Measurements from ENCODE around the gene TRAPPC12. TPM values are rescaled to one million over a fixed set of nuclear protein-coding genes. Genes with fewer than 3 reads are reported as not detected.

Gene TRAPPC12
- total RNA-seq, result 100 to 1,000 TPM in 3 of 4 donors, 10 to 100 TPM in 1; 90.2 to 248 (median 157) TPM

GRCh38 chr2:3379647-3380534 lies at the start of gene TRAPPC12:
Gene TRAPPC12, plus strand, starts transcription at chr2:3379694. Its CDS starts 7,930 bp downstream, at chr2:3387624.
- Histone ChIP-seq H3K36me3 (peaks cover 15% of the 10 kb centered on the region), H3K9me3 (no peaks in the 10 kb centered on the region), H3K27ac (peak within 1 kb of the TSS; percentile 89), H3K4me3 (peak within 1 kb of the TSS; percentile 86), H3K4me1 (peaks cover 36% of the 10 kb centered on the region), H3K27me3 (no peaks in the 10 kb centered on the region)
- DNase-seq (ENCODE audit: low spot score in 2 of 2), result peak; percentile 94
- TF ChIP-seq, protein P1, sequence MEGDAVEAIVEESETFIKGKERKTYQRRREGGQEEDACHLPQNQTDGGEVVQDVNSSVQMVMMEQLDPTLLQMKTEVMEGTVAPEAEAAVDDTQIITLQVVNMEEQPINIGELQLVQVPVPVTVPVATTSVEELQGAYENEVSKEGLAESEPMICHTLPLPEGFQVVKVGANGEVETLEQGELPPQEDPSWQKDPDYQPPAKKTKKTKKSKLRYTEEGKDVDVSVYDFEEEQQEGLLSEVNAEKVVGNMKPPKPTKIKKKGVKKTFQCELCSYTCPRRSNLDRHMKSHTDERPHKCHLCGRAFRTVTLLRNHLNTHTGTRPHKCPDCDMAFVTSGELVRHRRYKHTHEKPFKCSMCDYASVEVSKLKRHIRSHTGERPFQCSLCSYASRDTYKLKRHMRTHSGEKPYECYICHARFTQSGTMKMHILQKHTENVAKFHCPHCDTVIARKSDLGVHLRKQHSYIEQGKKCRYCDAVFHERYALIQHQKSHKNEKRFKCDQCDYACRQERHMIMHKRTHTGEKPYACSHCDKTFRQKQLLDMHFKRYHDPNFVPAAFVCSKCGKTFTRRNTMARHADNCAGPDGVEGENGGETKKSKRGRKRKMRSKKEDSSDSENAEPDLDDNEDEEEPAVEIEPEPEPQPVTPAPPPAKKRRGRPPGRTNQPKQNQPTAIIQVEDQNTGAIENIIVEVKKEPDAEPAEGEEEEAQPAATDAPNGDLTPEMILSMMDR (IDR thresholded peaks at IDR 0.05), result peak in 1 of 2 donors; percentile 35
- TF ChIP-seq POLR2A (IDR thresholded peaks at IDR 0.05) (peak; percentile 44 to 67), POLR2AphosphoS5 (IDR thresholded peaks at IDR 0.05) (peak in 2 of 3 donors; percentile 25 to 44), EP300 (IDR thresholded peaks at IDR 0.05) (no peak)
- under 1% methylated on average over 35 of the region's 61 CpGs for WGBS

- peaks cover 22% of the 10 kb centered on the region for H3K36me3 ChIP-seq
- no peak overlapping the region for H3K27ac ChIP-seq
- H3K4me3 ChIP-seq, result no peak overlapping the region
- 92% methylated on average over 8 of the region's 8 CpGs for WGBS
- DNase-seq (ENCODE audit: low spot score in 2 of 2), result peak in 1 of 2 donors; percentile 32
- no peaks in the 10 kb centered on the region for H3K9me3 ChIP-seq
- H3K4me1 ChIP-seq, result no peaks in the 10 kb centered on the region
- TF ChIP-seq POLR2AphosphoS5 (IDR thresholded peaks at IDR 0.05) (no peak), EP300 (IDR thresholded peaks at IDR 0.05) (no peak), POLR2A (IDR thresholded peaks at IDR 0.05) (no peak)
- TF ChIP-seq, protein P1 (IDR thresholded peaks at IDR 0.05), result no peak
- no peaks in the 10 kb centered on the region for H3K27me3 ChIP-seq
Measured at GRCh38 chr2:3332133-3332532, 47.4 kb upstream of the TRAPPC12 start.

DNA sequence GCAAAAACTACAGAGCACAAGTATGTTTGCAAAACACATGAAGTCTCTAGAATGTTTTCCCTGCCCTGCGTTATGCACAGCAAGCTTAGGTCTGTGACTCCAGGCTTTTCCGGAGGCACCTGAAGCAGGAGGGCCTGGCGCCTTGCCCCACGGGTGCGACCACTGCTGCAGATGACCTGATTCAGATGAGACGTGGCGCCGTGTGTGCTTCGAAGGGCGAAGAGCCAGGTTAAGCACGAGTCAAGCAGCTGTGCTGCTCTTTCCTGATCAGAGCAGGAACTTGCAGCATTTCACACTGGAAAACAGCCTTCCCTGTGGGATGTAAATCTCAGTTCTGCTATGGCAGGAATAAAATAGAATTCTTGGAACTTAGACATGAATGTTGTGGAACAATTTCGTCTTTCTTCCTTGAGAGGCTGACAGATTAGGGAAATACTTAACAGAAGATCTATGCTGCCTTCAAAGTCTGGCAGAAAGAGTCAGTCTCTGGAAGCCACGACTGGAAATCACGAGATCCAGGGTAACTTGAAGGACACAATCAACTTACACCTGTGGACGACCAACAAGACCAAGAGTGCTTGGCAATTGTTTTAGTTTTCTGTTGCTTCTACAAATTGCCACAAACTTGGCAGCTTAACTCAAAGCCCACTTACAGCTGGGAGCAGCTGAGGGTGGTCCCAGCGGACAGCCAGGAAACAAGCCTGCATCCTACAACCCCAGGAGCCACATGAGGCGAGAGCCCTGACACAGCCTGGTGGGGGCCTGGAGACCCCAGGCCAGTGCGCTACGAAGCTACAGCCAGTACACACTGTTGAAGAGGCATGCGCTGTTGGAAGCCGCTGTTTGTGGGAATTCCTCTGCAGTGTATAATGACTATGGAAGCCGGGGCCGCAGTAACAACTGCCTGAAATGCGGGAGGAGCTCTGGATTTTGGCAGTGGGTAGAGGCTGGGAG lies 44.8 kb upstream of the TRAPPC12 start:
- DNase-seq (ENCODE audit: low spot score in 2 of 2), result peak in 1 of 2 donors; percentile 74
- Histone ChIP-seq H3K4me1 (no peaks in the 10 kb centered on the region), H3K27me3 (no peaks in the 10 kb centered on the region), H3K27ac (peak overlapping the region; percentile 31), H3K9me3 (no peaks in the 10 kb centered on the region), H3K4me3 (no peak overlapping the region), H3K36me3 (peaks cover 26% of the 10 kb centered on the region)
- 63% methylated on average over 20 of the region's 24 CpGs for WGBS
- TF ChIP-seq POLR2A (IDR thresholded peaks at IDR 0.05) (no peak), EP300 (IDR thresholded peaks at IDR 0.05) (no peak), POLR2AphosphoS5 (IDR thresholded peaks at IDR 0.05) (no peak)
- TF ChIP-seq, protein P1 (IDR thresholded peaks at IDR 0.05), result no peak

- WGBS, result 94% methylated on average over 2 of the region's 2 CpGs
- peaks cover 18% of the 10 kb centered on the region for H3K36me3 ChIP-seq
Measured at GRCh38 chr2:3336844-3337243, 42.6 kb upstream of the TRAPPC12 start.

More at GRCh38 chr2:3336844-3337243, 42.6 kb upstream of the TRAPPC12 start:
- no peak overlapping the region for H3K27ac ChIP-seq
- TF ChIP-seq POLR2AphosphoS5 (IDR thresholded peaks at IDR 0.05), result no peak
- no peak for TF ChIP-seq EP300 (IDR thresholded peaks at IDR 0.05)
- TF ChIP-seq POLR2A (IDR thresholded peaks at IDR 0.05), result no peak
- TF ChIP-seq, protein P1 (IDR thresholded peaks at IDR 0.05), result no peak
- H3K27me3 ChIP-seq, result no peaks in the 10 kb centered on the region
- H3K4me1 ChIP-seq, result no peaks in the 10 kb centered on the region
- no peaks in the 10 kb centered on the region for H3K9me3 ChIP-seq
- H3K4me3 ChIP-seq, result no peak overlapping the region
- DNase-seq (ENCODE audit: low spot score in 2 of 2), result no peak
